Caco-2 (cell line): ENCODE measurements around the gene TSR3. TPM values are rescaled to one million over a fixed set of nuclear protein-coding genes. Genes with fewer than 3 reads are reported as not detected.

Source experiments
- BruUV-seq: library from RNA; stranded (reverse); fragments of 400-500 nt; replicated peaks from 2 replicates; lab custom pipeline; 2021; lab: Mats Ljungman, UMichigan
- CTCF ChIA-PET: fragments of 300-600 bp; sonication (Branson Sonifier 250); formaldehyde crosslinking; loops from one replicate; lab custom pipeline; 2022; ENCODE audit warnings: antibody characterized with exemption; lab: Charles Lee
- POLR2A ChIA-PET: fragments of 300-600 bp; sonication (Branson Sonifier 250); formaldehyde crosslinking; loops from one replicate; lab custom pipeline; 2022; ENCODE audit warnings: antibody characterized with exemption; lab: Charles Lee
- DNase-seq, 2 experiments: peaks; one replicate each; pipeline versions ENCODE4 v3.0.0 to v3.0.0-alpha.2; 2020 to 2022
- H3K27me3 ChIP-seq: replicated peaks from 2 replicates; pipeline ENCODE4 v1.6.0; 2011; ENCODE audit warnings: low read length; ENCODE audit not compliant: control insufficient read depth, insufficient read depth
- H3K36me3 ChIP-seq: 2 replicates; pipeline ENCODE4 v1.5.1; 2011; ENCODE audit warnings: low read length; ENCODE audit not compliant: control insufficient read depth, insufficient read depth
- H3K4me1 ChIP-seq: fragments of 250-450 bp; sonication (Bioruptor Pico); 2 replicates; pipeline ENCODE4 v1.5.1; 2020; ENCODE audit warnings: mild to moderate bottlenecking
- H3K4me3 ChIP-seq: 2 replicates; pipeline ENCODE4 v1.5.1; 2011; ENCODE audit warnings: low read depth, mild to moderate bottlenecking, control low read depth, low read length
- H3K9me3 ChIP-seq: fragments of 250-450 bp; sonication (Bioruptor Pico); 2 replicates; pipeline ENCODE4 v1.5.1; 2020; ENCODE audit warnings: mild to moderate bottlenecking, moderate library complexity
- H3K27ac Mint-ChIP-seq: one replicate; pipeline ENCODE4 v1.8.0; 2022; ENCODE audit warnings: mixed read lengths; ENCODE audit not compliant: unreplicated experiment
- H3K27me3 Mint-ChIP-seq: one replicate; pipeline ENCODE4 v1.8.0; 2022; ENCODE audit warnings: mixed read lengths; ENCODE audit not compliant: insufficient read depth, unreplicated experiment
- H3K36me3 Mint-ChIP-seq: one replicate; pipeline ENCODE4 v1.8.0; 2022; ENCODE audit warnings: mild to moderate bottlenecking, mixed read lengths; ENCODE audit not compliant: insufficient read depth, unreplicated experiment
- H3K4me1 Mint-ChIP-seq: one replicate; pipeline ENCODE4 v1.8.0; 2022; ENCODE audit warnings: low read depth, mixed read lengths; ENCODE audit not compliant: unreplicated experiment
- H3K4me3 Mint-ChIP-seq: one replicate; pipeline ENCODE4 v1.8.0; 2022; ENCODE audit warnings: mild to moderate bottlenecking, moderate library complexity, mixed read lengths; ENCODE audit not compliant: unreplicated experiment
- H3K9me3 Mint-ChIP-seq: one replicate; pipeline ENCODE4 v1.8.0; 2022; ENCODE audit warnings: mixed read lengths; ENCODE audit not compliant: unreplicated experiment
- CTCF ChIP-seq, 2 experiments: fragments of 200-600 bp in 1 of 2; IDR thresholded peaks; 1 replicate in 1 of 2; 2 replicates in 1 of 2; pipeline versions ENCODE4 v1.5.1 to v1.8.0; 2011 to 2022; ENCODE audit warnings: antibody characterized with exemption in 1 of 2, control low read depth in 1 of 2, inconsistent platforms in 1 of 2, low read depth in 1 of 2, low read length in 1 of 2, mild to moderate bottlenecking in 1 of 2, moderate library complexity in 1 of 2; ENCODE audit not compliant: insufficient read depth in 1 of 2, severe bottlenecking in 1 of 2, unreplicated experiment in 1 of 2
- intact Hi-C: fragments of 100-400 bp; cut with micrococcal nuclease; formaldehyde crosslinking; loops from one replicate; pipeline ENCODE4 v1.10.0; 2022; ENCODE audit not compliant: unreplicated experiment
- total RNA-seq: library from RNA; stranded (reverse); gene quantifications from 2 replicates; pipeline ENCODE4 v1.2.3, GENCODE V29; 2022

TSR3 gene
- total RNA-seq, 1 experiment from 2014 or later, result 48.6 TPM

GRCh38 chr16:1392826-1393225 lies 41.1 kb upstream of the TSR3 start:
- no TSS peak for BruUV-seq
- Mint-ChIP-seq H3K4me1 (no peaks in the 10 kb centered on the region), H3K36me3 (peaks cover 11% of the 10 kb centered on the region), H3K9me3 (no peaks in the 10 kb centered on the region), H3K27ac (no peak overlapping the region), H3K27me3 (no peaks in the 10 kb centered on the region), H3K4me3 (no peak overlapping the region)
- POLR2A ChIA-PET, result no interaction called here
- CTCF ChIA-PET, result no interaction called here
- H3K4me3 ChIP-seq, result no peak overlapping the region
- H3K4me1 ChIP-seq, result no peaks in the 10 kb centered on the region
- no peak for TF ChIP-seq CTCF (IDR thresholded peaks at IDR 0.05; ENCODE audit: insufficient read depth in 1 of 2, low read depth in 1 of 2, low read length in 1 of 2, severe bottlenecking in 1 of 2, unreplicated experiment in 1 of 2)
- no peaks in the 10 kb centered on the region for H3K27me3 ChIP-seq
- intact Hi-C loops, result no loop called here
- DNase-seq, result no peak
- H3K9me3 ChIP-seq, result no peaks in the 10 kb centered on the region
- H3K36me3 ChIP-seq, result no peaks in the 10 kb centered on the region

- BruUV-seq, result no TSS peak
- Mint-ChIP-seq H3K4me3 (no peak overlapping the region), H3K4me1 (no peaks in the 10 kb centered on the region), H3K27me3 (no peaks in the 10 kb centered on the region), H3K9me3 (no peaks in the 10 kb centered on the region), H3K36me3 (peaks cover 19% of the 10 kb centered on the region), H3K27ac (no peak overlapping the region)
- intact Hi-C loops, result no loop called here
- no peaks in the 10 kb centered on the region for H3K9me3 ChIP-seq
- no peaks in the 10 kb centered on the region for H3K36me3 ChIP-seq
- no peaks in the 10 kb centered on the region for H3K4me1 ChIP-seq
- ChIA-PET CTCF (no interaction called here), POLR2A (no interaction called here)
- DNase-seq, result no peak
- no peak overlapping the region for H3K4me3 ChIP-seq
- H3K27me3 ChIP-seq, result no peaks in the 10 kb centered on the region
- TF ChIP-seq CTCF (IDR thresholded peaks at IDR 0.05; ENCODE audit: insufficient read depth in 1 of 2, low read depth in 1 of 2, low read length in 1 of 2, severe bottlenecking in 1 of 2, unreplicated experiment in 1 of 2), result no peak
These were observed 38.6 kb upstream of the TSR3 start for GRCh38 chr16:1390239-1390779.

DNA sequence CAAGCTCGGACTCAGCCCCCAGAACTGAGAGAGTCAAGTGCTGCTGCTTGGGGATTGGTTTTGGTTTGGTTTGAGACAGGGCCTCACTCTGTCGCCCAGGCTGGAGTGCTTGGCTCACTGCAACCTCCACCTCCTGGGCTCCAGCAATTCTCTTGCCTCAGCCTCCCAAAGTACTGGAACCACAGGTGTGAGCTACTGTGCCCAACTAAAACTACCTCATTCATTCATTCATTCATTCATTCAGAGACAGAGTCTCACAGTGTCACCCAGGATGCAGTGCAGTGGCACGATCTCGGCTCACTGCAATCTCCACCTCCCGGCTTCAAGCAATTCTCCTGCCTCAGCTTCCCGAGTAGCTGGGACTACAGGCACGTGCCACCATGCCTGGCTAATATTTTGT lies 38.1 kb upstream of the TSR3 start:
- no peaks in the 10 kb centered on the region for H3K27me3 ChIP-seq
- no peaks in the 10 kb centered on the region for H3K9me3 ChIP-seq
- ChIA-PET POLR2A (no interaction called here), CTCF (no interaction called here)
- TF ChIP-seq CTCF (IDR thresholded peaks at IDR 0.05; ENCODE audit: insufficient read depth in 1 of 2, low read depth in 1 of 2, low read length in 1 of 2, severe bottlenecking in 1 of 2, unreplicated experiment in 1 of 2), result no peak
- no peaks in the 10 kb centered on the region for H3K36me3 ChIP-seq
- H3K27ac Mint-ChIP-seq, result no peak overlapping the region
- H3K27me3 Mint-ChIP-seq, result no peaks in the 10 kb centered on the region
- H3K36me3 Mint-ChIP-seq, result peaks cover 19% of the 10 kb centered on the region
- no peak overlapping the region for H3K4me3 ChIP-seq
- intact Hi-C loops, result no loop called here
- no peaks in the 10 kb centered on the region for H3K4me1 Mint-ChIP-seq
- no TSS peak for BruUV-seq
- no peak overlapping the region for H3K4me3 Mint-ChIP-seq
- H3K4me1 ChIP-seq, result no peaks in the 10 kb centered on the region
- DNase-seq, result no peak
- H3K9me3 Mint-ChIP-seq, result no peaks in the 10 kb centered on the region
